ENCODE measurements around the gene OR4D2. TPM values are rescaled to one million over a fixed set of nuclear protein-coding genes. Genes with fewer than 3 reads are reported as not detected.

The OR4D2 gene
- total and polyA plus RNA-seq, 2 of the 8 experiments (the other 6 are each of a cell fraction or from before 2014, with no cell fraction given): not detected

GRCh38 chr17:58187063-58187462, 20.3 kb downstream of the OR4D2 start (continued):
- TF ChIP-seq CHD7 (IDR thresholded peaks at IDR 0.05; ENCODE audit: insufficient replicate concordance, low read length) (no peak), SUZ12 (IDR thresholded peaks at IDR 0.05; ENCODE audit: low read length) (no peak), SIRT6 (IDR thresholded peaks at IDR 0.05; ENCODE audit: low read length) (no peak), YY1 (IDR thresholded peaks at IDR 0.05; ENCODE audit: low read depth, low read length) (no peak), TEAD4 (IDR thresholded peaks at IDR 0.05; ENCODE audit: low read depth, low read length) (no peak)
